HepG2 (cell line): Measurements from ENCODE around the gene KAZALD1. TPM values are rescaled to one million over a fixed set of nuclear protein-coding genes. Genes with fewer than 3 reads are reported as not detected.

Experiments
- BCL6 ChIP-seq: IDR thresholded peaks from 2 replicates; pipeline ENCODE4 v1.6.1; 2016; ENCODE audit warnings: missing genetic modification reagents, missing compliant biosample characterization
- DMTF1 ChIP-seq: sonication (generic); formaldehyde crosslinking; IDR thresholded peaks from 2 replicates; pipeline ENCODE4 v1.4.0; 2020; ENCODE audit warnings: mild to moderate bottlenecking, missing genetic modification reagents
- FOXA3 ChIP-seq: IDR thresholded peaks from 2 replicates; pipeline ENCODE4 v1.6.1; 2016; ENCODE audit warnings: missing genetic modification reagents, missing compliant biosample characterization
- HES4 ChIP-seq: sonication (generic); formaldehyde crosslinking; IDR thresholded peaks from 2 replicates; pipeline ENCODE4 v1.9.0; 2021; ENCODE audit warnings: mild to moderate bottlenecking, missing genetic modification reagents, borderline replicate concordance
- HNF1B ChIP-seq: sonication (generic); formaldehyde crosslinking; IDR thresholded peaks from 2 replicates; pipeline ENCODE4 v1.5.1; 2020; ENCODE audit warnings: mild to moderate bottlenecking, moderate library complexity, missing genetic modification reagents
- KLF6 ChIP-seq: IDR thresholded peaks from 2 replicates; pipeline ENCODE4 v1.8.0; 2016; ENCODE audit warnings: missing biosample characterization, missing genetic modification reagents
- MIER3 ChIP-seq: IDR thresholded peaks from 2 replicates; pipeline ENCODE4 v1.6.1; 2016; ENCODE audit warnings: missing compliant biosample characterization, borderline replicate concordance
- PAX8 ChIP-seq: sonication (generic); formaldehyde crosslinking; IDR thresholded peaks from 2 replicates; pipeline ENCODE4 v1.8.0; 2022; ENCODE audit warnings: mild to moderate bottlenecking, missing genetic modification reagents, borderline replicate concordance
- POLR2G ChIP-seq: fragments of 200-400 bp; formaldehyde crosslinking; IDR thresholded peaks from 2 replicates; pipeline ENCODE4 v1.6.1; 2018; ENCODE audit warnings: mild to moderate bottlenecking, low read depth, low read length, moderate library complexity
- PRDM10 ChIP-seq: sonication (generic); formaldehyde crosslinking; IDR thresholded peaks from 2 replicates; pipeline ENCODE4 v1.4.0; 2020; ENCODE audit warnings: low read depth, missing genetic modification reagents
- TAF1 ChIP-seq: sonication (generic); formaldehyde crosslinking; IDR thresholded peaks from 2 replicates; pipeline ENCODE4 v1.4.0; 2020; ENCODE audit warnings: missing genetic modification reagents
- TFDP1 ChIP-seq: IDR thresholded peaks from 2 replicates; pipeline ENCODE4 v1.6.1; 2016; ENCODE audit warnings: missing compliant biosample characterization, missing genetic modification reagents, borderline replicate concordance
- ZEB1 ChIP-seq: IDR thresholded peaks from 2 replicates; pipeline ENCODE4 v1.6.1; 2012; ENCODE audit warnings: mild to moderate bottlenecking, low read depth, inconsistent platforms; ENCODE audit not compliant: insufficient replicate concordance
- ZFP1 ChIP-seq: IDR thresholded peaks from 2 replicates; pipeline ENCODE4 v1.6.1; 2016
- ZNF451 ChIP-seq: sonication (generic); formaldehyde crosslinking; IDR thresholded peaks from 2 replicates; pipeline ENCODE4 v1.5.0; 2020; ENCODE audit warnings: mild to moderate bottlenecking, missing genetic modification reagents
- ZNF557 ChIP-seq: sonication (generic); formaldehyde crosslinking; IDR thresholded peaks from 2 replicates; pipeline ENCODE4 v1.4.0; 2020; ENCODE audit warnings: missing genetic modification reagents
- ZNF800 ChIP-seq: sonication (generic); formaldehyde crosslinking; IDR thresholded peaks from 2 replicates; pipeline ENCODE4 v1.4.0; 2020; ENCODE audit warnings: missing genetic modification reagents
- ZNF878 ChIP-seq: sonication (generic); formaldehyde crosslinking; IDR thresholded peaks from 2 replicates; pipeline ENCODE4 v1.8.1; 2023; ENCODE audit warnings: mild to moderate bottlenecking, missing genetic modification reagents, moderate library complexity
- polyA plus RNA-seq, 8 experiments: library from polyadenylated mRNA; depleted of rRNA in 3 of 8; stranded (reverse) in 7 of 8; unstranded in 1 of 8; fragments of >200 nt; fragmentation: Illumina TruSeq in 4 of 8; extraction: Trizol in 4 of 8; gene quantifications; 2 replicates each; pipeline versions ENCODE4 v1.2.1 to v1.2.3, GENCODE V29; 2011 to 2016; ENCODE audit warnings: low read depth in 4 of 8, missing spikeins in 1 of 8, mixed read lengths in 1 of 8; ENCODE audit not compliant: insufficient read depth in 1 of 8
- total RNA-seq, 5 experiments: library from RNA; depleted of rRNA; stranded (reverse); fragments of >200 nt; fragmentation: Illumina TruSeq; extraction: Trizol; gene quantifications; 2 replicates each; pipeline ENCODE4 v1.2.3, GENCODE V29; 2016; ENCODE audit warnings: low read depth in 1 of 5

The KAZALD1 gene
- total and polyA plus RNA-seq, 2 of the 13 experiments (the other 11 are each of a cell fraction or from before 2014, with no cell fraction given) = 16.7 to 27.7 TPM

- TF ChIP-seq PRDM10 (CRISPR knock-in tag) = no peak
- TF ChIP-seq ZEB1 = no peak
- 0 out of 2 replicates have a peak, but pooled peaks have one; percentile 1 for TF ChIP-seq ZNF800 (CRISPR knock-in tag)
- no peak for TF ChIP-seq DMTF1 (CRISPR knock-in tag)
- peak; percentile 92; the same call in 1 of the 2 replicates for TF ChIP-seq TFDP1 (CRISPR knock-in tag)
- no peak for TF ChIP-seq TAF1 (CRISPR knock-in tag)
- TF ChIP-seq FOXA3 (CRISPR knock-in tag) = no peak
- TF ChIP-seq HES4 (CRISPR knock-in tag) = no peak
- 0 out of 2 replicates have a peak, but pooled peaks have one; percentile 14 for TF ChIP-seq KLF6 (CRISPR knock-in tag)
- TF ChIP-seq POLR2G = no peak; the same call in 1 of the 2 replicates
- no peak for TF ChIP-seq ZFP1 (CRISPR knock-in tag)
- TF ChIP-seq MIER3 (CRISPR knock-in tag) = no peak
- TF ChIP-seq ZNF878 (CRISPR knock-in tag) = 0 out of 2 replicates have a peak, but pooled peaks have one; percentile 58
- TF ChIP-seq BCL6 (CRISPR knock-in tag) = peak; percentile 6; the same call in 1 of the 2 replicates
- no peak for TF ChIP-seq ZNF451 (CRISPR knock-in tag)
- TF ChIP-seq ZNF557 = no peak
- no peak for TF ChIP-seq HNF1B (CRISPR knock-in tag)
- TF ChIP-seq PAX8 = no peak
These were observed 1.5 kb upstream of the KAZALD1 start (continued) for GRCh38 chr10:101060036-101060950.
